HEK293 (cell line): ENCODE measurements around the gene FAM193B.

Experiments used
- ATF2 ChIP-seq: fragments of 450-650 bp; formaldehyde crosslinking; IDR thresholded peaks from 2 replicates; pipeline ENCODE4 v1.5.1; 2016; ENCODE audit warnings: missing biosample characterization, missing genetic modification characterization, low read depth
- INSM2 ChIP-seq: fragments of 450-650 bp; formaldehyde crosslinking; IDR thresholded peaks from 2 replicates; pipeline ENCODE4 v1.5.1; 2016; ENCODE audit warnings: missing biosample characterization, missing genetic modification characterization
- KLF1 ChIP-seq: fragments of 450-650 bp; formaldehyde crosslinking; IDR thresholded peaks from 2 replicates; pipeline ENCODE4 v1.5.1; 2016; ENCODE audit warnings: missing biosample characterization, missing genetic modification characterization
- PRDM2 ChIP-seq: fragments of 450-650 bp; formaldehyde crosslinking; IDR thresholded peaks from 2 replicates; pipeline ENCODE4 v1.5.1; 2016; ENCODE audit warnings: missing biosample characterization, missing genetic modification characterization, borderline replicate concordance
- REPIN1 ChIP-seq: fragments of 450-650 bp; formaldehyde crosslinking; IDR thresholded peaks from 2 replicates; pipeline ENCODE4 v1.5.1; 2017; ENCODE audit warnings: missing biosample characterization, missing genetic modification characterization, low read depth
- ZBTB49 ChIP-seq: fragments of 450-650 bp; formaldehyde crosslinking; IDR thresholded peaks from 2 replicates; pipeline ENCODE4 v1.5.1; 2016; ENCODE audit warnings: missing biosample characterization, missing genetic modification characterization, low read depth
- ZNF223 ChIP-seq: fragments of 450-650 bp; formaldehyde crosslinking; IDR thresholded peaks from 2 replicates; pipeline ENCODE4 v1.5.1; 2016; ENCODE audit warnings: missing biosample characterization, missing genetic modification characterization
- ZNF394 ChIP-seq: fragments of 450-650 bp; formaldehyde crosslinking; IDR thresholded peaks from 2 replicates; pipeline ENCODE4 v1.5.1; 2016; ENCODE audit warnings: missing biosample characterization, missing genetic modification characterization, mild to moderate bottlenecking, moderate library complexity, borderline replicate concordance
- ZNF404 ChIP-seq: fragments of 450-650 bp; formaldehyde crosslinking; IDR thresholded peaks from 2 replicates; pipeline ENCODE4 v1.5.1; 2017; ENCODE audit warnings: missing biosample characterization, missing genetic modification characterization
- ZNF426 ChIP-seq: fragments of 450-650 bp; formaldehyde crosslinking; IDR thresholded peaks from 2 replicates; pipeline ENCODE4 v1.5.1; 2017; ENCODE audit warnings: missing biosample characterization, missing genetic modification characterization, mild to moderate bottlenecking, inconsistent platforms, moderate library complexity
- ZNF449 ChIP-seq: fragments of 450-650 bp; formaldehyde crosslinking; IDR thresholded peaks from 2 replicates; pipeline ENCODE4 v1.5.1; 2017; ENCODE audit warnings: missing biosample characterization, mild to moderate bottlenecking, missing genetic modification characterization, moderate library complexity
- ZNF518A ChIP-seq: fragments of 450-650 bp; formaldehyde crosslinking; conservative IDR thresholded peaks from 2 replicates; pipeline ENCODE4 v1.5.1; 2016; ENCODE audit warnings: low read depth, missing biosample characterization, missing genetic modification characterization
- ZNF623 ChIP-seq: fragments of 450-650 bp; formaldehyde crosslinking; IDR thresholded peaks from 2 replicates; pipeline ENCODE4 v1.5.1; 2016; ENCODE audit warnings: missing biosample characterization, missing genetic modification characterization
- ZNF639 ChIP-seq: fragments of 450-650 bp; formaldehyde crosslinking; IDR thresholded peaks from 2 replicates; pipeline ENCODE4 v1.5.1; 2016; ENCODE audit warnings: missing biosample characterization, missing genetic modification characterization
- ZNF677 ChIP-seq: fragments of 450-650 bp; IDR thresholded peaks from 2 replicates; pipeline ENCODE4 v1.5.0; 2018; ENCODE audit warnings: missing biosample characterization, mild to moderate bottlenecking, missing genetic modification characterization, moderate library complexity
- ZNF76 ChIP-seq: fragments of 450-650 bp; formaldehyde crosslinking; IDR thresholded peaks from 2 replicates; pipeline ENCODE4; 2016; ENCODE audit warnings: low read depth, missing biosample characterization, missing genetic modification characterization, borderline replicate concordance
- ZSCAN23 ChIP-seq: fragments of 450-650 bp; formaldehyde crosslinking; IDR thresholded peaks from 2 replicates; pipeline ENCODE4 v1.5.1; 2016; ENCODE audit warnings: missing biosample characterization, missing genetic modification characterization

FAM193B gene

GRCh38 chr5:177474002-177474476, 80.3 kb downstream of the FAM193B start (continued):
- TF ChIP-seq PRDM2 (tag by site-specific recombination) (no peak), INSM2 (no peak), ZBTB49 (tag by site-specific recombination) (no peak), ZNF449 (tag by site-specific recombination) (no peak), ZNF404 (tag by site-specific recombination) (no peak), ZNF518A (tag by site-specific recombination) (no peak), ZNF677 (tag by site-specific recombination) (no peak), ZSCAN23 (no peak), ZNF394 (tag by site-specific recombination) (no peak), ATF2 (tag by site-specific recombination) (no peak), ZNF426 (no peak), REPIN1 (no peak), KLF1 (tag by site-specific recombination) (peak; percentile 38), ZNF76 (tag by site-specific recombination) (no peak), ZNF639 (no peak), ZNF223 (tag by site-specific recombination) (no peak), ZNF623 (tag by site-specific recombination) (no peak)
